ENCODE measurements around the gene TOM1L2. TPM values are rescaled to one million over a fixed set of nuclear protein-coding genes. Genes with fewer than 3 reads are reported as not detected.

Gene TOM1L2
- total RNA-seq, 1 experiment from 2014 or later: 35.5 TPM

GRCh38 chr17:17874478-17874877, 97.7 kb downstream of the TOM1L2 start:
- TF ChIP-seq CTCF (IDR thresholded peaks at IDR 0.05; ENCODE audit: insufficient read depth in 1 of 2, low read depth in 1 of 2, low read length in 1 of 2, severe bottlenecking in 1 of 2, unreplicated experiment in 1 of 2): no peak
- intact Hi-C loops (cut with micrococcal nuclease; ENCODE audit: unreplicated experiment): loop anchor here (5.0 kb wide), 1 partner anchor 158 kb away; no protein-coding TSS in a partner anchor
- Mint-ChIP-seq H3K27ac (ENCODE audit: unreplicated experiment) (no peak overlapping the region), H3K4me1 (ENCODE audit: low read depth, unreplicated experiment) (no peaks in the 10 kb centered on the region), H3K36me3 (ENCODE audit: insufficient read depth, unreplicated experiment) (peaks cover 14% of the 10 kb centered on the region), H3K27me3 (ENCODE audit: insufficient read depth, unreplicated experiment) (no peaks in the 10 kb centered on the region), H3K9me3 (ENCODE audit: unreplicated experiment) (no peaks in the 10 kb centered on the region), H3K4me3 (ENCODE audit: unreplicated experiment) (no peak overlapping the region)
- H3K4me1 ChIP-seq: 0 out of 2 replicates have a peak, but pooled peaks cover 2% of the 10 kb centered on the region
- no peaks in the 10 kb centered on the region; the same call in 1 of the 2 replicates for H3K36me3 ChIP-seq (ENCODE audit: control insufficient read depth, insufficient read depth, low read length)
- no peaks in the 10 kb centered on the region for H3K9me3 ChIP-seq
- no peak for DNase-seq
- BruUV-seq (replicated peaks): no TSS peak
- ChIA-PET POLR2A (no interaction called here), CTCF (no interaction called here)
- H3K4me3 ChIP-seq (ENCODE audit: low read depth, low read length): no peak overlapping the region
- H3K27me3 ChIP-seq (replicated peaks; ENCODE audit: control insufficient read depth, insufficient read depth, low read length): no peaks in the 10 kb centered on the region

- no peaks in the 10 kb centered on the region for H3K4me1 Mint-ChIP-seq (ENCODE audit: low read depth, unreplicated experiment)
- peaks cover 14% of the 10 kb centered on the region for H3K36me3 Mint-ChIP-seq (ENCODE audit: insufficient read depth, unreplicated experiment)
- DNase-seq: no peak
- H3K27ac Mint-ChIP-seq (ENCODE audit: unreplicated experiment): no peak overlapping the region
- POLR2A ChIA-PET: interaction anchor here (0.5 kb wide), 1 partner anchor 229 kb away, joined by 3 read pairs; no protein-coding TSS in a partner anchor
- Histone ChIP-seq H3K4me3 (ENCODE audit: low read depth, low read length) (no peak overlapping the region), H3K36me3 (ENCODE audit: control insufficient read depth, insufficient read depth, low read length) (no peaks in the 10 kb centered on the region; the same call in 1 of the 2 replicates), H3K4me1 (peaks cover 4% of the 10 kb centered on the region; the same call in 1 of the 2 replicates), H3K27me3 (replicated peaks; ENCODE audit: control insufficient read depth, insufficient read depth, low read length) (no peaks in the 10 kb centered on the region), H3K9me3 (no peaks in the 10 kb centered on the region)
- no peak overlapping the region for H3K4me3 Mint-ChIP-seq (ENCODE audit: unreplicated experiment)
- no TSS peak for BruUV-seq (replicated peaks)
- no peak for TF ChIP-seq CTCF (IDR thresholded peaks at IDR 0.05; ENCODE audit: insufficient read depth in 1 of 2, low read depth in 1 of 2, low read length in 1 of 2, severe bottlenecking in 1 of 2, unreplicated experiment in 1 of 2)
- CTCF ChIA-PET: no interaction called here
- no peaks in the 10 kb centered on the region for H3K27me3 Mint-ChIP-seq (ENCODE audit: insufficient read depth, unreplicated experiment)
- intact Hi-C loops (cut with micrococcal nuclease; ENCODE audit: unreplicated experiment): loop anchor here (5.0 kb wide), 1 partner anchor 159 kb away; no protein-coding TSS in a partner anchor
- H3K9me3 Mint-ChIP-seq (ENCODE audit: unreplicated experiment): no peaks in the 10 kb centered on the region
Measured at GRCh38 chr17:17873450-17873991, 98.7 kb downstream of the TOM1L2 start.

GRCh38 chr17:17872547-17873345, 99.5 kb downstream of the TOM1L2 start:
- intact Hi-C loops (cut with micrococcal nuclease; ENCODE audit: unreplicated experiment): loop anchor here (5.0 kb wide), 1 partner anchor 160 kb away; no protein-coding TSS in a partner anchor
- ChIA-PET POLR2A (no interaction called here), CTCF (no interaction called here)
- Mint-ChIP-seq H3K27me3 (ENCODE audit: insufficient read depth, unreplicated experiment) (no peaks in the 10 kb centered on the region), H3K36me3 (ENCODE audit: insufficient read depth, unreplicated experiment) (peaks cover 10% of the 10 kb centered on the region), H3K4me3 (ENCODE audit: unreplicated experiment) (no peak overlapping the region), H3K4me1 (ENCODE audit: low read depth, unreplicated experiment) (no peaks in the 10 kb centered on the region), H3K9me3 (ENCODE audit: unreplicated experiment) (no peaks in the 10 kb centered on the region), H3K27ac (ENCODE audit: unreplicated experiment) (no peak overlapping the region)
- Histone ChIP-seq H3K4me3 (ENCODE audit: low read depth, low read length) (no peak overlapping the region), H3K9me3 (no peaks in the 10 kb centered on the region), H3K27me3 (replicated peaks; ENCODE audit: control insufficient read depth, insufficient read depth, low read length) (no peaks in the 10 kb centered on the region), H3K4me1 (peaks cover 4% of the 10 kb centered on the region; the same call in 1 of the 2 replicates), H3K36me3 (ENCODE audit: control insufficient read depth, insufficient read depth, low read length) (no peaks in the 10 kb centered on the region; the same call in 1 of the 2 replicates)
- no TSS peak for BruUV-seq (replicated peaks)
- no peak for TF ChIP-seq CTCF (IDR thresholded peaks at IDR 0.05; ENCODE audit: insufficient read depth in 1 of 2, low read depth in 1 of 2, low read length in 1 of 2, severe bottlenecking in 1 of 2, unreplicated experiment in 1 of 2)
- DNase-seq: no peak
